Sigmoid colon (tissue), 4 donors: Measurements from ENCODE around the gene EGR2.

Experiments used
- EP300 ChIP-seq, 4 donors: sonication (generic); formaldehyde crosslinking; IDR thresholded peaks; one replicate each; pipeline ENCODE4 v1.6.1; 2017; ENCODE audit warnings: antibody characterized with exemption in 4 of 4
- POLR2A ChIP-seq, 2 donors: fragments of 450-650 bp; IDR thresholded peaks; one replicate each; pipeline ENCODE4 v1.6.1; 2016; ENCODE audit warnings: antibody characterized with exemption in 2 of 2, mild to moderate bottlenecking in 2 of 2, moderate library complexity in 2 of 2
- POLR2AphosphoS5 ChIP-seq, 4 donors: sonication (generic); formaldehyde crosslinking; IDR thresholded peaks; one replicate each; pipeline ENCODE4 v1.6.1; 2017; ENCODE audit warnings: antibody characterized with exemption in 4 of 4
- TF ChIP-seq, protein P1 (sequence below), 4 experiments: fragments of 450-650 bp in 3 of 4; fragments of 200-600 bp in 1 of 4; IDR thresholded peaks; one replicate each; pipeline ENCODE4 v1.5.1; 2016 to 2019; ENCODE audit warnings: antibody characterized with exemption in 4 of 4, mild to moderate bottlenecking in 3 of 4, moderate library complexity in 2 of 4

DNA sequence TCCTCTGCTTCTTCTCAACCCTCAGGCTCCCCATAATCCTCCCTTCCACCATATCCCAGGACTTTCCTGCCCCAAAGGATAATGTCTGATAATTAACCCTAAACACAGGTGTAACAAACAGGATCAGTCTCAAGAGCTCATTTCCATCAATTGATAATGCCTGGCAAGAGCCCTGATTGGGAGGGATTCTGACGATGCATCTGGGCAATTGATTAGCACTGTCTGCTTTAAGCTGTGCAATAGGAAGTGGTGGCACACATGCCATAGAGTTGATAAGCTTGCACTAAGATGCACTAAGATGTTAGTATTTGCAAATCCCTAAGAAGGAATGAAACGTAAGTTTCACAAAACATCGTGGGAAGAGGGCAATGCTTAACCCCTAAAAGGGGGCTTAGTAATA is 27.4 kb upstream of the EGR2 start:
- TF ChIP-seq POLR2A (IDR thresholded peaks at IDR 0.05): no peak
- TF ChIP-seq, protein P1, sequence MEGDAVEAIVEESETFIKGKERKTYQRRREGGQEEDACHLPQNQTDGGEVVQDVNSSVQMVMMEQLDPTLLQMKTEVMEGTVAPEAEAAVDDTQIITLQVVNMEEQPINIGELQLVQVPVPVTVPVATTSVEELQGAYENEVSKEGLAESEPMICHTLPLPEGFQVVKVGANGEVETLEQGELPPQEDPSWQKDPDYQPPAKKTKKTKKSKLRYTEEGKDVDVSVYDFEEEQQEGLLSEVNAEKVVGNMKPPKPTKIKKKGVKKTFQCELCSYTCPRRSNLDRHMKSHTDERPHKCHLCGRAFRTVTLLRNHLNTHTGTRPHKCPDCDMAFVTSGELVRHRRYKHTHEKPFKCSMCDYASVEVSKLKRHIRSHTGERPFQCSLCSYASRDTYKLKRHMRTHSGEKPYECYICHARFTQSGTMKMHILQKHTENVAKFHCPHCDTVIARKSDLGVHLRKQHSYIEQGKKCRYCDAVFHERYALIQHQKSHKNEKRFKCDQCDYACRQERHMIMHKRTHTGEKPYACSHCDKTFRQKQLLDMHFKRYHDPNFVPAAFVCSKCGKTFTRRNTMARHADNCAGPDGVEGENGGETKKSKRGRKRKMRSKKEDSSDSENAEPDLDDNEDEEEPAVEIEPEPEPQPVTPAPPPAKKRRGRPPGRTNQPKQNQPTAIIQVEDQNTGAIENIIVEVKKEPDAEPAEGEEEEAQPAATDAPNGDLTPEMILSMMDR (IDR thresholded peaks at IDR 0.05): no peak
- no peak for TF ChIP-seq POLR2AphosphoS5 (IDR thresholded peaks at IDR 0.05)
- no peak for TF ChIP-seq EP300 (IDR thresholded peaks at IDR 0.05)
